HG02981 (cell line): ENCODE measurements around the gene KAZN.

Experiments used
- ATAC-seq: cut with Tn5 transposase; IDR thresholded peaks from one replicate; pipeline ENCODE4 v1.9.1; 2021; ENCODE audit warnings: mild to moderate bottlenecking, moderate library complexity; ENCODE audit not compliant: unreplicated experiment

Gene KAZN

DNA sequence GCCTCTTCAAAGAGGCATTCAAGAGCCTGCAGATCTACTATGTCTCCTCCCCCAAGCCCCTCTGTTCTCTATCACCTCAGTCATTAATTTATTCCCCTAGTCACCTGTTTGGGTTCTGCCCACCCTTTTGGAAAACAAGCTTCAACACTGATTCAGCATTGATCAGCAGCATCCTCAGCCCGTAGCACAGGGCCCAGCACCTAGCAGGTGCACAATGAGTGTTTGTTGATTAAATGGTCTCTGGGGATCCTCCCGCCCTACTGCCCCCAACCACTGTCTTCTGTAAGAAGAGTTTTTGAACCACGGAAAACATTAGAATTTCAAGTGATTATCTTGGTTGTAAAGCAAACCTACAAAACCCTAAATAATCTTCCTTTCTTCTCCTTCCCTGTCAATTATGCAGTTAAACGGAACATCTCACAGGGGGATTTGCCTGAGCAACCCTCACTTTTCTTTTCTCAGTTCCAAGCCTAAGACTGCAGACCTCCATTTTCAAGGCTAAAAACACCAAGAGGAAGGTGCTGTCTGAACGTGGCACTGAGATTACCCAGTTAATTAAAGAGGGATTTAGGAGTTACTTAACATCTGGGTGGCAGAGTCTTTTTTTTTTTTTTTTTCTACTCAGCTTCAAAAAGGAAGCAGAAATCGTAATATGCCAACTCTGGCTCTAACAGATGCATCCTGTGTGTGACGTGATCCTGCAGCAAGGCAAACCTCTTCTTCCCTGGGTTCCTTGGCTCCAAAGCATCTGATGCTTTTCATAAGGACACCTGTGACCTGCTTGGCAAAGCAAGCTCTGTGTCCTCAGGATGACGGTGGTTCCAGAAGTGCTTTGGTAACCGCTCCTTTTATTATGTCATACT is 163.0 kb downstream of the KAZN start:
- no peak for ATAC-seq

DNA sequence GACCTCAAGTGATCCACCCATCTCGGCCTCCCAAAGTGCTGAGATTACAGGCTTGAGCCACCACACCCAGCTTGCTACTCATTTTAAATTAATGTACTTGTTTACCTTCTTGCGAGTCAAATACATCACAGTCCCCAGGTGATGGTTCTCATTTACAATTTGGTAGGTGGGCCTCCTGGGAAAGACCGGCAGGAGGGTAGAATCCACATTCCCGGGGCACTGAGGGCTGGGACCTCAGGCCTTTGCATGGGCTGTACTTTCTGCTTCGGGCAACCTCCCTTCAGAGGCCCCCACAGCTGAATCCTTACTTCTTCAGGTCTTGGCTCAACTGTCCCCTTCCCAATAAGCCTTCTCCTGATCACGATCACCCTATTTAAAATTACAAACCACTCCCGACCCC is 165.5 kb downstream of the KAZN start:
- no peak for ATAC-seq

DNA sequence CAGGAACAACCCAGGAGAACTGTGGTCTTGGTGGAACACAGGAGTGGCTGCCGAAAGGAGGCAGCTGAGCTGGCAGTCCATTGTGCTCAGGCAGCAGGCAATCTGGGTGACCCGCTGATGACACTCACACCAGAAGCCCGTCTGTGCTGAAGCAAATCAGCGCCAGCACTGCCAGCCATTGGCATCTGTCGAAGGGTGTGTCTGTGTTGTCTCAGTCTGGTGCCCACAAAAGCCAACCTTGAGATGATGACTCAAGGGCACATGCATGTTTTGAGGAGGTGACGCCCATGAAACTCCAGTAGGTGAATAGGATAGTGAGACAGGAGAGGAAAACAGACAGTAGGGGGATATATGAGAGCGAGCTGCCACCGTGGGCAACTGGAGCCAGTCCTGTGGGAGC is 167.3 kb downstream of the KAZN start:
- ATAC-seq: no peak

DNA sequence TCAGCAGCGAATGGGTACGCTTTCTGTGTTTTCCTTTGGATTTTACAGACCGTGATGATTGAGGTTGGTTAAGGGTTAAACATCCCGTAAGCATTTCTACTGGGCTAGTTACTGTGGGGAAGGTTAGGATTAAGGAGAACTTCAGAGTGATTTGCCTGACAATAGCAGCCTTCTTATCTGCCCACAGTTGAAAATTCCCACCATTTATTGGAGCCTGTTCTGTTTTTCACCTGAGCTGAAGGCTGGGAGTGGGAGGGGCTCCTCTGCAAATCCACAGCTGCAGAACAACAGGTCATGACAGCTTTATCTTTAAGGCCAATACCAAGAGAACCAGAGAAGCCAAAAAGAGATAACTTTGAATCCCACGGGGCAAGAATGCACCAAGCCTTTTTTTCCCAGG is 168.6 kb downstream of the KAZN start:
- no peak for ATAC-seq

DNA sequence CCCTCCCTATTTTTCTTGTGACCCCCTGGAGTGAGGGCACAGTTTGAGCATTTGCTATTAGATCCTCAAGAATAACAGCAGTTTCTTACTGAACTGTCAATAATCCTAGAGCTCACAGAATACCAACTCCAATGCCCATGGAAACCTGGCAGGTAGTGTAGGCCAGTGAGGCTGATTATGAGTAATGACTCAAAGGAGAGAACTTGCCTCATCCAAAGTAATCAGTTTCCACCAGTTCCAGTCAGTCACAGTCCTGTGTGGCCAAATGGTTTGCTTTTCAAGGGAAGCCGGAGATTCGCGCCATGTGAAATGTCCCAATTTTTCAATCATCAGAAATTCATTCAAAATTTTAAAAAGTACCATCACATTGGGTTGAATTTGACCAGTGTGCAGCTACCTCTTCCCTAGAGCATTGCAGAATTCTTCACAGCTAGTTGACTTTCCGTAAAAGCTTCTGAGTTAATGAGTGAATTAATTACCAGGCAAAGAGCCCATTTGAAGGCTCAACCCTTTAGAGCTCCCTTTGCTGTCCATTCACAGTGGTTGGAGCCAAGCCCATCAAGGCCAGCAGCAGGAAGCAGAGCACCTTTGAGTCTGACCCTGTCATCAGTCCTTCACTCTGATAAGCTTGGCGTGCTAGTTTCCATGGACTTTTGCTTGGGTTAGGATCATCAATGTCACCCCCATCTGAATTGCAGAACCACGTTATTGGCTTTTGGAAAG is 170.3 kb downstream of the KAZN start:
- ATAC-seq: no peak

DNA sequence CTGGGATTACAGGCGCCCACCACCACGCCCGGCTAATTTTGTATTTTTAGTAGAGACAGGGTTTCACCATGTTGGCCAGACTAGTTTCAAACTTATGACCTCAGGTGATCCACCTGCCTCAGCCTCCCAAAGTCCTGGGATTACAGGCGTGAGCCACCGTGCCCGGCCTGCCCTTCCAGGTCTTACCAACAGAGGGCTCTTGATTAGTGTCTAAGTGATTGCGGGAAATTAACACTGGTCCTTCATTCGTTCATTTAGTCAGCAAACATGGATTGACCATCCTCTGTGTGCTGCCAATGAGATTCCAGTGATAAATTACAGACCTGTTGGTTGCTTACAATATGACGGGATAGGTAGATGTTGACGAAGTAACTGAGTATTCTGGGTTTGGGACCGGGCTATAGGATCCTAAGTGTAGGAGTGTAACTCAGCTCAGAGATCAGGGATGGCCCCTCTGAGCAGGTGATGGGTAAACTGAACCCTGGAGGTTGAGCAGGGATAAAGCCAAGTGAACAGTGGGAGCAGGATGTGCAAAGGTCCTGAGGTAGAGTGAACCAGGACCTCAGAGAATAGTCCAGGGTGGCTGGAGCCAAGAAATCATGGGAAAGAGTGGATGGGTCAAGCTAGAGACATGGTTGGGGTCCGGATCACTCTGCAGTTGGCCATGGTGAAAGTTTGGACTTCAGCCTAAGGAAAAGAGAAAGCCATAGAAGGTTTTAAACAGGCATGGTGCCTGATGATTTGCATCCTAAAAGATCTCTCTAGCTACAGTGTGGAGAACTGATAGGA is 171.2 kb downstream of the KAZN start:
- ATAC-seq: no peak

DNA sequence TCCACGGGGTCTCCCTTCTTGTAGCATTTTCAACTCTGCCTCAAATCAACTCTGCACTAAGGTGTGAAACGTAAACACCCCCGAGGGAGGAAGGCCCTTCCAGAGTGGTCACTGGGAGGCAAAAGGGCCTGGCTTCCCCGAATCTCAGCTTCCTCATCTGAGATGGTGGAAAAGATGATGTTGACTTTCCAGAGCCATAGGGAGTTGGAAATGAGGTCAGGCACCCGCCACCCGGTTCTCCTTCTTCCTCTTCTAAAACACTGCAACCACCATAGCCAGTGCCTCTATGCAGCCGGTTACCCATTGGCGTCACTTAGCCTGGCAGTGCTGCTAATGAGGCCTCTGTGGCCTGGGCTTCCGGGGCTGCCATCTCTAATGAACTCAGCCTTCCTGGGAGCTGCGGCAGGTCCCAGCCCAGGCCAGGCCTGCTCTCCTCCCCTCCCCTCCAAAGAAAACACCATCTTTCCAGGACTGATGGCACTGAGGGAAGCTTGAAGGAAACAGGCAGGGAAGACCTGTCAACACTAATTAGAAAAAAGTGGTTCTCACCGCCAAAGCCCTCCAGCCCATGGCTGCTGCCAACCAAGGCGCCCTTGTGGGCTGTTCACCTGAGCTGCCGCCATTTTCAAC is 175.0 kb downstream of the KAZN start:
- ATAC-seq: no peak

DNA sequence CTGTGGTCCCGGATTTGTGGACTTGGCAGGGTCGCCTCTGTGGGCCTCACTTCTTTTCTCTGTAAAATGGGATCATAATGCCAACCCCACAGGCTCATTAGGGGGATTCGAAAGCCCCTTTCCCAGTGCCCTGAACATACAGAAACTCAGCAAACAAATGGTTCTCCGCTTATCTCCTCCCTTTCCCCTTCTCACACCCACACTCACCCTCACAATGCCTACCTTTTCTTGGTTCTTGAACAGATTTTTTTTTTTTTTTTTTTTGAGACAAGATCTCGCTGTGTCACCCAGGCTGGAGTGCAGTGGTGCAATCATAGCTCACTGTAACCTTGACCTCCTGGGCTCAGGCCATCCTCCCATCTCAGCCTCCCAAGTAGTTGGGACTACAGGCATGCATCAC is 175.7 kb downstream of the KAZN start:
- ATAC-seq: no peak

DNA sequence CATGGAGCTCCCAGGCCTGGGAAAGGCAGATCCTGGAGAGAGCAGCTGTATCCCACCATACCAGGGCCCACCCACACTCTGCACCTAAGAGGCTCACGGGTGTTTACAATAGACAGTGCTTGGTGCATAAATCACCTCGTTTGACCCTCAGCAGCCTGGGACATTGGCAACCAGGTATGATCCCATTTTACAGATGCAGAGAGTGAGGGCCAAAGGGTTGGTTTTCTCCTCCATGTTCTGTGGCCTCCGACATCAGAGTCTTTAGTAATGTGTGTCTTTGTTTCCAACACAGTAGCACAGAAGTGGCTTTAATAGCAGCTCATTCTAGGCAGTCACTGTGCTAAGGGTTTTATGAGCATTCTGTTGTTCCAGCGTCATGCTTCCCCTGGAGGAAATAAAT is 176.5 kb downstream of the KAZN start:
- no peak for ATAC-seq

DNA sequence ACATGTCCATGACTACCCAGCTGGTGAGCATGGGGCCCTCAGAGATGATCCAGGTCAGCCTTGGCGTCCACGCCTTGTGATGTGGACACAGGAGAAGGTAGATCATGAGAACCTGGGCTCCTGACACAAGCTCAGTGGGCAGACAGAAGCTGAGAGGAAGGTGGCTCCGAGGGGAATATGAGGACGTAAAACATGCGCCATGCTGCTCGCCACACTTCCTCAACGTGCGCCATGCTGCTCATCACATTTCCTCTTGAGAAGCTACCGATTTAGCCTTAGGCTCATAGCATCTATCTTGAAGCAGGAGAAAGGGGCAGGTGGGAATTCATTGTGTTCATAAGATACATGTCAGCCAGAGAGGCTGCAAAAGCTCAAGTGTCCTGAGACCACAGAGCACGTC is 176.9 kb downstream of the KAZN start:
- ATAC-seq: no peak

DNA sequence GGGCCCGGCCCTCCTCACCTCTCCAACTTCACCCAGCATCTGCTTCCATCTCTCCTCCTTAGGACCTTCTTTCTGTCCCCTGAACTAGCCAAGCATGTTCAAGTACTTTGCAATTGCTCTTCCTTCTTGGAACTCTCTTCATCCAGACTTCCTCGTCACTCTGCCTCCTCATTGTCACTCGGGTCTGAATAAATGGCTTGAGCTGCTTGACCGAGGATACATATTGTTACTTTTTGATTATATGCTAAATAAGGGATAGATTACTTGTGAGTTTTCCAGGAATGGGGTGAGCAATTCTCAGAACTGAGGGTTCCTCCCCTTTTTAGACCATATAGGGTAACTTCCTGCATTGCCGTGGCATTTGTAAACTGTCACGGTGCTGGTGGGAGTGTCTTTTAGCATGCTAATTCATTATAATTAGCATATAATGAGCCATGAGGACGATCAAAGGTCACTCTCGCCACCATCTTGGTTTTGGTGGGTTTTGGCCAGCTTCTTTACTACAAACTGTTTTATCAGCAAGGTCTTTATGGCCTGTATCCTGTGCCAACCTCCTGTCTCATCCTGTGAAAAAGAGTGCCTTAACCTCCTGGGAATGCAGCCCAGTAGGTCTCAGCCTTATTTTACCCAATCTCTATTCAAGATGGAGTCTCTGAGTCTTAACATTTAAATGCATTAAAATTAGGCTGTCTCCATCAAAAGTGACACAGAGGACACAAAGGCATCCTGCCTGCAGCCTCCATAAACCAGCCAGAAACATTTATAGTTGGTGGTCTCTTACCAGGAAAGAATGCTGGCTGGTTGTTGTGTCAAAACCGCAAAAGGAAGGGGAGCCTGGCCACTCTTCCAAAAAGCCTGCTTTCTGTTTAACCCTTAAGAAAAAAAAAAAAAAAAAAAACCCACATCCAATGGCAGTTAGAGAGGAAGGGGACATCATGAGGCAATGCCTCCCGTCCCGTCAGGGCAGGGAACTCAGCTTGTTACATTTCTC is 179.3 kb downstream of the KAZN start:
- no peak for ATAC-seq

DNA sequence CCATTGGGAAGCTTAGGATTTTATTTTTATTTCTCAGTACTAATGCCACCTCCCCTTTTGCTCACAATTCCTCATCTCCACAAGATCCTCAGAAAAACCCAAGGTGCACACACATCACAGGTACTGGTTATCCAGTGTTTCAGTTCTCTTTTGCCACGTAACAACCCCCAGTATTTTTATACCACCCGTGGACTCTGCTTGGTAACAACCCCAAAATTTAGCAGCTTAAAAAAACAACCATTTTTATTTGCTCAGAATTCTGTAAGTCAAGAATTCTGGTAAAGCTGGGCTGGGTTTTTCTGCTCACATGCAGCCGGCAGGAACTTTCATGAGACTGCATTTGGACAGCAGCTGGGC is 180.0 kb downstream of the KAZN start:
- ATAC-seq: no peak

DNA sequence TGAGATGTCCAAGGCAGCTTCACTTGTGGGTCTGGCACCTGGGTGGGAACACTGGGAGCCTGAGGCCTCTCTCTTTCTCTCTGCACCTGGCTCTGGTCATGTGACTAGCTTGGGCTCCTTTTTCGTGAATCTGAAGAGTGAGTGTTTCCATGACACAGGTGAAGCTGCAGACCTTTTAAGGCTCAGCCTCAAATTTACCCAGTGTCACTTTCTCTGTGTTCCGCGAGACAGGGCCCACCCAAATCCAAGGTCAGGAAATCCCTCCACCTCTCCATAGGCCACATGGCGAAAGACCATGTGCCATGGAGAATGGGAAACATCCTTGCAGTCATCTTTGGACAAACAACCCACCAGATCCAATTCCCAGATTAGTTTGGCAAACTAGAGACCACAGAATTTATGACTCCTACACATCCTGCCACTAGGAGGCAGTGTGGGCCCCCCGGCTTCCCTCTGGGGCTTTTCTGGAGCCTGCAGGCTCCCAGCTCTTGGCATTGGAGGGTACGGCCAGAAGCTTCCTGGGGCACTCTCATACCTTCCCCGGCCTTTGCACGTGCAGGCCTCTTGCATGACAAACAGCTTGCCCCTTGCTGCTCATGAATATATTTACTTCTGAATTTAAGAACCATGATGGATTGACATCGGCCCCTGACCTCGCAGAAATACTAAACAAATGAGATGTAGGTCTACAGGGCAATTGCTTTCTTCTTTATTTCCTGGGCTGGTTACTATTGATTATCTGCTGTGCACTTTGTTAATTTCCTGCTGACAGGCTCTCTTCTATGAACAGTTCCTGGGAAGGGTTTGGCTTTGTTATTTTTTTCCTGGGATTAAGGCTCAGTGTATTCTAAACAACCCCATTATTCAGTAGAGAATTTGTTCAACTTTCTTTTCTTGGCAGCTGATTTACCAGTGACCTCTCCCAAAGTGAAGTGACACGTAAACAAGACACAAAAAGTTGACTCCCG is 180.7 kb downstream of the KAZN start:
- no peak for ATAC-seq

DNA sequence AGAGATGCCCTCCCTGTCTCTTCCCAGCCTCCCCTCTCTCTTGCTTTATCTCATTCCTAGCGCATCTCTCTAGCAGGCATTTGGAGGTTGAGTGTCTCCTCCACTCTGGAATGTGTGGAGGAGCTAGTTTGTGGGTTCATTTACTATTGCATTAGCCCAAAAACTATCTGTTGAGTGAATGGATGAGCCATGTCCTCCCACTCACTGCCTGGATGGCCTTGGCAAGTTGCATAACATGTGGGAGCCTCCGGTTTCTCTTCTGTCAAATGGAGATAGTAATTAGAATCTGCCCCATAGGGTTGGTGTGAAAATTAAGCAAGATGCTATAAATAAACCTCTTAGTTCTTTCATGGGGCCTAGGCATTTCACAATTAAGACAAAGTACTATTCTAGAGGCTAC is 181.8 kb downstream of the KAZN start:
- no peak for ATAC-seq

DNA sequence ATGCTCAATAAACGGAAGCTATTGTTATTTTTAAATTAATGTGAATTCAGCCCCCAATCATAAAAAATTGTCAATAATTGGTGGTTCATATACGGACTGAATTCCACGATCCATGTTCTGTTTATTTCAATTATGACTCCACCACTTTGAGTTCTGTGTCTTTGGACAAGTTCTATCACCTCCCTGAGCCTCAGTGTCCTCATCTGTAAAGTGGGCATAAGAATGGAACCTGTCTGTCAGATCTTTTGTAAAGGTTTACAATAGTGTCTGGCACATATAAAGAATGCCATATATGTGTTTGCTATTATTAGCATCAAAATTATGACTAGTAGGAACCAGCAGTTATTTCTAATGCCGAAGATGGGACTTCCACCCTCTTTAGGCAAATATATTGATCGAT is 183.3 kb downstream of the KAZN start:
- no peak for ATAC-seq

DNA sequence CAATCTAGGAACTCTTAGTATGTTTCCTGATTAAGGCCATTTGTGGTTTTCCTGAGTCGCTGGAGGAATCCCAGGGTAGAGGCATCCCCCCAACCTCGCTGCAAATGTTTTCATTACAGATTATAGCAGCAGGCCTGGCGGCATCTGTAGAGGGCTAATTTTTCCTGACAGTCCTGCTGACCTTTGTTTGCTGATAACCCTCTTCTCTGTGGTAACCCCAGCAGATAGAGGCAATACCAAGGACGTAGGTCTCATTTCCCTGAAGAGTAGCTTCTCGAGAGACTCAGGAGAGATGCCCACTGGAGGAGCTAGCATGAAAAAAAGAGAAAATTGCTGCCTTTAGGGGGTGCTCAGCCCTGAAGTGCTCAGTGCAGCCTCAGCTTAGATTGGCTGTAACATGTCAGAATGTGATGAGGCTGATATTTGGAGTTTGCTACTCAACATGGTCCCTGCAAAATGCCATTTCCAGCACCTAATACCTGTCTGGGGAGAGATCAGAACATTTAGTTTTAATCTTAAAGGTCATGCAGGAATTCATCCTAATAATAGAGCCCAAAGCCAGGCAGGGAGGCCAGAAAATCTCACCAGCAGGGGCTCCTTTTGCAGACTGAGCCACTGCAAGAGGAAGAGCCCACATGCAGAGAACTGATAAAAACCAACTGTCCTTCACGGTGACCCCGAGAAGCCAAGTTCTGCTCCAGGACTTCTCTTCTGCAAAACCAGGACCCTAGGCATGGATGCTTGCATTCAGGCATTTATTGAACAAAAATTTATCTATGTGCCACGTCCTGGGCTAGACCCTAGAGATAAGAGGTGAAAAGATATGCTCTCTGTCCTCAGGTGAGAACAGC is 184.5 kb downstream of the KAZN start:
- no peak for ATAC-seq

DNA sequence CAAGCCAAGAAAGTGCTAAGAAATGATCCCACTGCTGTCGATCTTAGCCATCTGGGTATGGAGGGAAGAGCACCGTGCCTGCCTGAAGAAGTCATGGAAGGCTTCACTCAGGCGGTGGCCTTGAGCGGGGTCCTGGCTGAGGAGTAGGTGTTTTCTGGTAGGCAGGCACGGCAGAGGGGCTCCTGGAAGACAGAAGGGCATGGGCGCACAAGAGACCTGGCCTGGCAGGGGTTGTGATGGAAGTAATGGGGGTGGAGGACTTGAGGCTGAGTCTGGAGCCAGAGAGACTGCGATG is 185.1 kb downstream of the KAZN start:
- no peak for ATAC-seq
